ENCODE measurements around the gene FASTK. TPM values are rescaled to one million over a fixed set of nuclear protein-coding genes. Genes with fewer than 3 reads are reported as not detected.
A peak's percentile ranks its signal among the peaks of the same experiment; 100 is the strongest.

The FASTK gene
- total and polyA plus RNA-seq, 7 donors = 87.1 to 194 (median 126) TPM

- Histone ChIP-seq H3K4me3 (no peak within 1 kb of the TSS), H3K36me3 (ENCODE audit: insufficient read depth in 1 of 2, low read depth in 1 of 2) (peaks cover 0 to 26% of the 10 kb centered on the region in 2 donors), H3K4me1 (no peaks in the 10 kb centered on the region), H3K27me3 (ENCODE audit: insufficient read depth in 3 of 3, low read length in 2 of 3) (peaks cover 0 to 2% (median 0%) of the 10 kb centered on the region in 3 donors), H3K27ac (no peak within 1 kb of the TSS), H3K9me3 (no peaks in the 10 kb centered on the region)
- 36 to 54% (median 41%) methylated on average over 15 to 22 of the region's 22 CpGs for WGBS, 3 donors
- ATAC-seq (no peak), DNase-seq (no peak)
- intact Hi-C loops (cut with DNase I) = no loop called here
- no peak for TF ChIP-seq CTCF (IDR thresholded peaks at IDR 0.05)
Measured at GRCh38 chr7:151047976-151048815, 32.4 kb downstream of the FASTK start, which contains the start of gene ASIC3. ASIC3 (plus strand) TSS chr7:151048531; CDS start chr7:151048886, 355 bp downstream.

GRCh38 chr7:151046603-151047573 lies 33.7 kb downstream of the FASTK start:
- Histone ChIP-seq H3K27ac (no peak overlapping the region), H3K27me3 (ENCODE audit: insufficient read depth in 3 of 3, low read length in 2 of 3) (no peaks in the 10 kb centered on the region), H3K9me3 (no peaks in the 10 kb centered on the region), H3K4me3 (no peak overlapping the region), H3K4me1 (no peaks in the 10 kb centered on the region), H3K36me3 (ENCODE audit: insufficient read depth in 1 of 2, low read depth in 1 of 2) (peaks cover 0 to 38% of the 10 kb centered on the region in 2 donors)
- WGBS, 3 donors = 47 to 55% (median 50%) methylated on average over 14 of the region's 14 CpGs
- no peak for ATAC-seq
- peak; percentile 45 to 52 for DNase-seq
- intact Hi-C loops (cut with DNase I) = no loop called here
- TF ChIP-seq CTCF (IDR thresholded peaks at IDR 0.05) = no peak

- no peak for DNase-seq
- peaks cover 0 to 47% of the 10 kb centered on the region in 2 donors for H3K36me3 ChIP-seq (ENCODE audit: insufficient read depth in 1 of 2, low read depth in 1 of 2)
- 75 to 84% (median 76%) methylated on average over 9 of the region's 9 CpGs for WGBS, 3 donors
Measured at GRCh38 chr7:151045967-151046366, 34.6 kb downstream of the FASTK start.

GRCh38 chr7:151045262-151045661 lies 35.3 kb downstream of the FASTK start:
- 65 to 77% (median 68%) methylated on average over 11 of the region's 11 CpGs for WGBS, 3 donors
- Histone ChIP-seq H3K4me1 (no peaks in the 10 kb centered on the region), H3K9me3 (no peaks in the 10 kb centered on the region), H3K27ac (no peak overlapping the region), H3K27me3 (ENCODE audit: insufficient read depth in 3 of 3, low read length in 2 of 3) (no peaks in the 10 kb centered on the region), H3K36me3 (ENCODE audit: insufficient read depth in 1 of 2, low read depth in 1 of 2) (peaks cover 0 to 50% of the 10 kb centered on the region in 2 donors), H3K4me3 (no peak overlapping the region)
- no peak for TF ChIP-seq CTCF (IDR thresholded peaks at IDR 0.05)
- DNase-seq (peak in 1 of 2 donors; percentile 47), ATAC-seq (no peak)
- intact Hi-C loops (cut with DNase I) = no loop called here

More at GRCh38 chr7:151045967-151046366, 34.6 kb downstream of the FASTK start:
- Histone ChIP-seq H3K4me3 (no peak overlapping the region), H3K27ac (no peak overlapping the region), H3K9me3 (no peaks in the 10 kb centered on the region), H3K27me3 (ENCODE audit: insufficient read depth in 3 of 3, low read length in 2 of 3) (no peaks in the 10 kb centered on the region), H3K4me1 (no peaks in the 10 kb centered on the region)
- intact Hi-C loops (cut with DNase I) = no loop called here
- no peak for ATAC-seq
- no peak for TF ChIP-seq CTCF (IDR thresholded peaks at IDR 0.05)

Measured in psoas muscle (tissue), 8 donors.